Hepatocyte (in vitro differentiated cells): Measurements from ENCODE around the gene C6orf163. TPM values are rescaled to one million over a fixed set of nuclear protein-coding genes. Genes with fewer than 3 reads are reported as not detected.
"Not testable (repeated sequence)": the region's sequence is repeated elsewhere in the genome, so short reads cannot be mapped to it uniquely, and the experiment has no call there.

Experiments used
- DNase-seq: peaks from one replicate; pipeline ENCODE4 v3.0.0-alpha.2; 2016; ENCODE audit warnings: low spot score
- H2AFZ ChIP-seq: fragments of 200-600 bp; sonication (generic); 2 replicates; pipeline ENCODE4 v1.6.0; 2016; ENCODE audit warnings: antibody characterized with exemption, mild to moderate bottlenecking
- H3K27ac ChIP-seq: fragments of 200-600 bp; sonication (generic); 2 replicates; pipeline ENCODE4 v1.5.1; 2016; ENCODE audit warnings: mild to moderate bottlenecking
- H3K27me3 ChIP-seq: fragments of 200-600 bp; sonication (generic); 2 replicates; pipeline ENCODE4 v1.6.1; 2016
- H3K36me3 ChIP-seq: fragments of 200-600 bp; sonication (generic); replicated peaks from 2 replicates; pipeline ENCODE4 v1.5.1; 2016; ENCODE audit warnings: low read depth; ENCODE audit not compliant: insufficient read depth
- H3K4me1 ChIP-seq: fragments of 200-600 bp; sonication (generic); 2 replicates; pipeline ENCODE4 v1.5.1; 2016; ENCODE audit warnings: mild to moderate bottlenecking, moderate library complexity; ENCODE audit not compliant: insufficient read depth
- H3K4me2 ChIP-seq: fragments of 200-600 bp; sonication (generic); 2 replicates; pipeline ENCODE4 v1.6.0; 2016
- H3K4me3 ChIP-seq: fragments of 200-600 bp; sonication (generic); 2 replicates; pipeline ENCODE4 v1.5.1; 2016; ENCODE audit warnings: mild to moderate bottlenecking
- H3K79me2 ChIP-seq: fragments of 200-600 bp; sonication (generic); 2 replicates; pipeline ENCODE4 v1.6.0; 2017; ENCODE audit warnings: mild to moderate bottlenecking
- H3K9me2 ChIP-seq: fragments of 200-600 bp; sonication (generic); replicated peaks from 2 replicates; pipeline ENCODE4 v1.6.0; 2017; ENCODE audit warnings: mild to moderate bottlenecking; ENCODE audit not compliant: insufficient read depth
- H3K9me3 ChIP-seq: fragments of 200-600 bp; sonication (generic); 2 replicates; pipeline ENCODE4 v1.5.1; 2016; ENCODE audit warnings: low read depth, mild to moderate bottlenecking
- H4K20me1 ChIP-seq: fragments of 200-600 bp; sonication (generic); 2 replicates; pipeline ENCODE4 v1.6.0; 2016; ENCODE audit warnings: mild to moderate bottlenecking; ENCODE audit not compliant: insufficient read depth, poor library complexity, severe bottlenecking
- CTCF ChIP-seq: fragments of 200-600 bp; sonication (generic); IDR thresholded peaks from 2 replicates; pipeline ENCODE4 v1.5.1; 2016; ENCODE audit warnings: antibody characterized with exemption, mild to moderate bottlenecking; ENCODE audit not compliant: poor library complexity
- EZH2 ChIP-seq: fragments of 200-600 bp; sonication (generic); IDR thresholded peaks from 2 replicates; pipeline ENCODE4 v1.6.1; 2016; ENCODE audit warnings: antibody characterized with exemption, mild to moderate bottlenecking, borderline replicate concordance
- EZH2phosphoT487 ChIP-seq: fragments of 200-600 bp; sonication (generic); IDR thresholded peaks from one replicate; pipeline ENCODE4 v1.6.1; 2018; ENCODE audit warnings: antibody characterized with exemption, mild to moderate bottlenecking, low read depth, moderate library complexity; ENCODE audit not compliant: unreplicated experiment, severe bottlenecking
- WGBS: methylation state at CpG from one replicate; pipeline ENCODE4 v1.1.6; 2016; ENCODE audit warnings: low lambda C conversion rate; ENCODE audit errors: missing lambda C conversion rate; 5-methylcytosine and 5-hydroxymethylcytosine counted together
- polyA plus RNA-seq: library from polyadenylated mRNA; unstranded; fragments of >200 nt; fragmentation: Nextera tagmentation; extraction: Ambion mirVana; gene quantifications from 2 replicates; pipeline ENCODE4 v1.2.1, GENCODE V29; 2016
- total RNA-seq: library from RNA; depleted of rRNA; stranded (reverse); fragments of >200 nt; gene quantifications from 2 replicates; pipeline ENCODE4 v1.2.3, GENCODE V29; 2014

Gene C6orf163
- total and polyA plus RNA-seq, 2 experiments from 2014 or later: 0.64 to 1.3 TPM

- no peak overlapping the region for H2AFZ ChIP-seq
- 44% methylated on average over 1 of the region's 1 CpG for WGBS
- no peaks in the 10 kb centered on the region for H3K9me3 ChIP-seq
- no peak for TF ChIP-seq EZH2phosphoT487
- no peak for TF ChIP-seq CTCF
- TF ChIP-seq EZH2: no peak
- no peaks in the 10 kb centered on the region for H3K27me3 ChIP-seq
- H3K79me2 ChIP-seq: no peaks in the 10 kb centered on the region
- DNase-seq: no peak
- no peak overlapping the region for H3K4me2 ChIP-seq
- H3K9me2 ChIP-seq: no peaks in the 10 kb centered on the region
- H3K4me3 ChIP-seq: no peak overlapping the region
- H3K27ac ChIP-seq: no peak overlapping the region
- H3K36me3 ChIP-seq: no peaks in the 10 kb centered on the region
- no peaks in the 10 kb centered on the region for H3K4me1 ChIP-seq
- H4K20me1 ChIP-seq: no peaks in the 10 kb centered on the region
Measured at GRCh38 chr6:87312860-87313259, 31.8 kb upstream of the C6orf163 start.

- Histone ChIP-seq H3K27ac (no peak overlapping the region), H3K9me2 (no peaks in the 10 kb centered on the region), H3K36me3 (no peaks in the 10 kb centered on the region), H3K79me2 (no peaks in the 10 kb centered on the region), H3K9me3 (no peaks in the 10 kb centered on the region), H3K4me1 (no peaks in the 10 kb centered on the region), H3K4me3 (no peak overlapping the region), H3K4me2 (no peak overlapping the region), H3K27me3 (no peaks in the 10 kb centered on the region), H4K20me1 (no peaks in the 10 kb centered on the region), H2AFZ (no peak overlapping the region)
- DNase-seq: no peak
- TF ChIP-seq EZH2 (no peak), EZH2phosphoT487 (no peak)
- 87% methylated on average over 3 of the region's 3 CpGs for WGBS
Measured at GRCh38 chr6:87315071-87315470, 29.5 kb upstream of the C6orf163 start.

GRCh38 chr6:87319271-87319987 is 25.2 kb upstream of the C6orf163 start:
- H2AFZ ChIP-seq: no peak overlapping the region
- H3K4me2 ChIP-seq: no peak overlapping the region
- 66% methylated on average over 3 of the region's 3 CpGs for WGBS
- H3K79me2 ChIP-seq: peaks cover 3% of the 10 kb centered on the region
- H3K36me3 ChIP-seq: no peaks in the 10 kb centered on the region
- no peak for DNase-seq
- H3K9me2 ChIP-seq: no peaks in the 10 kb centered on the region
- no peaks in the 10 kb centered on the region for H3K27me3 ChIP-seq
- TF ChIP-seq CTCF (no peak), EZH2 (no peak), EZH2phosphoT487 (no peak)
- H3K4me3 ChIP-seq: no peak overlapping the region
- no peak overlapping the region for H3K27ac ChIP-seq
- H3K4me1 ChIP-seq: no peaks in the 10 kb centered on the region
- H3K9me3 ChIP-seq: no peaks in the 10 kb centered on the region
- H4K20me1 ChIP-seq: no peaks in the 10 kb centered on the region

GRCh38 chr6:87322304-87323212 is 22.1 kb upstream of the C6orf163 start, which contains the start of gene SMIM8:
Gene SMIM8 (plus strand): TSS chr6:87322588. CDS start chr6:87337032, 14,444 bp downstream.
- Histone ChIP-seq H3K36me3 (no peaks in the 10 kb centered on the region), H3K9me3 (no peaks in the 10 kb centered on the region), H3K79me2 (peaks cover 9% of the 10 kb centered on the region), H3K4me2 (peak within 1 kb of the TSS; percentile 74), H3K4me1 (no peaks in the 10 kb centered on the region), H3K27me3 (no peaks in the 10 kb centered on the region), H3K4me3 (peak within 1 kb of the TSS; percentile 94), H3K27ac (peak within 1 kb of the TSS; percentile 72), H3K9me2 (no peaks in the 10 kb centered on the region), H4K20me1 (no peaks in the 10 kb centered on the region), H2AFZ (peak within 1 kb of the TSS; percentile 99)
- DNase-seq: peak; percentile 94
- 3% methylated on average over 43 of the region's 60 CpGs for WGBS
- TF ChIP-seq EZH2phosphoT487 (no peak), CTCF (peak; percentile 94)

GRCh38 chr6:87323880-87324279 is 20.7 kb upstream of the C6orf163 start:
- H3K36me3 ChIP-seq, DNase-seq, H2AFZ ChIP-seq, H3K4me3 ChIP-seq, H3K27me3 ChIP-seq, H4K20me1 ChIP-seq, H3K4me1 ChIP-seq, H3K9me3 ChIP-seq, H3K9me2 ChIP-seq, H3K79me2 ChIP-seq, H3K4me2 ChIP-seq, H3K27ac ChIP-seq: not testable (repeated sequence)
- WGBS: 100% methylated on average over 1 of the region's 1 CpG
